ENCODE measurements around the gene DNM3. TPM values are rescaled to one million over a fixed set of nuclear protein-coding genes. Genes with fewer than 3 reads are reported as not detected.

DNM3 gene
- total RNA-seq, 4 donors from 2014 or later = 2.7 to 3.3 TPM; not detected in 2

- TF ChIP-seq POLR2A (IDR thresholded peaks at IDR 0.05) = no peak
- no peak for TF ChIP-seq EP300 (IDR thresholded peaks at IDR 0.05; ENCODE audit: low read depth)
- TF ChIP-seq POLR2AphosphoS5 (IDR thresholded peaks at IDR 0.05) = no peak
- no peak for TF ChIP-seq CTCF (IDR thresholded peaks at IDR 0.05)
Observed at GRCh38 chr1:171833091-171833825, 8.0 kb upstream of the DNM3 start.

GRCh38 chr1:171834821-171835220, 6.5 kb upstream of the DNM3 start:
- in situ Hi-C loops (cut with MboI; ENCODE audit: low pct_ligation_motif_present in 1 of 4, low pct_unique_long_range_greater_than_20kb in 1 of 4, low sequenced_read_pairs in 3 of 4) = no loop called here
- no peaks in the 10 kb centered on the region for H3K36me3 ChIP-seq
- H3K4me3 ChIP-seq = no peak overlapping the region
- TF ChIP-seq POLR2AphosphoS5 (IDR thresholded peaks at IDR 0.05) (no peak), POLR2A (IDR thresholded peaks at IDR 0.05) (no peak)
- no peak overlapping the region for H3K27ac ChIP-seq
- H3K27me3 ChIP-seq = no peaks in the 10 kb centered on the region
- H3K4me1 ChIP-seq = no peaks in the 10 kb centered on the region
- no peaks in the 10 kb centered on the region for H3K9me3 ChIP-seq
- intact Hi-C loops (cut with DNase I; ENCODE audit: low total_unique reads) = no loop called here
- 85 to 86% methylated on average over 2 of the region's 2 CpGs for WGBS, 2 donors (ENCODE audit: low coverage in 1 of 2)
- DNase-seq = no peak

More at GRCh38 chr1:171833091-171833825, 8.0 kb upstream of the DNM3 start:
- H3K27ac ChIP-seq = no peak overlapping the region
- no peaks in the 10 kb centered on the region for H3K36me3 ChIP-seq
- in situ Hi-C loops (cut with MboI; ENCODE audit: low pct_ligation_motif_present in 1 of 4, low pct_unique_long_range_greater_than_20kb in 1 of 4, low sequenced_read_pairs in 3 of 4) (no loop called here), intact Hi-C loops (cut with DNase I; ENCODE audit: low total_unique reads) (no loop called here)
- no peak for DNase-seq
- 66 to 78% methylated on average over 3 to 4 of the region's 4 CpGs for WGBS, 2 donors (ENCODE audit: low coverage in 1 of 2)
- no peaks in the 10 kb centered on the region for H3K27me3 ChIP-seq
- H3K9me3 ChIP-seq = no peaks in the 10 kb centered on the region
- H3K4me3 ChIP-seq = no peak overlapping the region
- no peaks in the 10 kb centered on the region for H3K4me1 ChIP-seq

GRCh38 chr1:171835891-171836290, 5.4 kb upstream of the DNM3 start:
- no peaks in the 10 kb centered on the region for H3K9me3 ChIP-seq
- in situ Hi-C loops (cut with MboI; ENCODE audit: low pct_ligation_motif_present in 1 of 4, low pct_unique_long_range_greater_than_20kb in 1 of 4, low sequenced_read_pairs in 3 of 4) (no loop called here), intact Hi-C loops (cut with DNase I; ENCODE audit: low total_unique reads) (no loop called here)
- TF ChIP-seq POLR2A (IDR thresholded peaks at IDR 0.05) = no peak
- no peak for TF ChIP-seq CTCF (IDR thresholded peaks at IDR 0.05)
- TF ChIP-seq EP300 (IDR thresholded peaks at IDR 0.05; ENCODE audit: low read depth) = no peak
- no peak for TF ChIP-seq POLR2AphosphoS5 (IDR thresholded peaks at IDR 0.05)
- no peak overlapping the region for H3K27ac ChIP-seq
- H3K4me1 ChIP-seq = no peaks in the 10 kb centered on the region
- H3K4me3 ChIP-seq = no peak overlapping the region
- DNase-seq = no peak
- H3K27me3 ChIP-seq = no peaks in the 10 kb centered on the region
- H3K36me3 ChIP-seq = no peaks in the 10 kb centered on the region

GRCh38 chr1:171841931-171842761, 848 bp downstream of the DNM3 start:
- intact Hi-C loops (cut with DNase I; ENCODE audit: low total_unique reads) = no loop called here
- Histone ChIP-seq H3K27me3 (peaks cover 12% of the 10 kb centered on the region), H3K4me3 (peak overlapping the region; percentile 47 to 95 (median 62)), H3K27ac (peak overlapping the region; percentile 51 to 72 (median 68)), H3K9me3 (no peaks in the 10 kb centered on the region), H3K36me3 (no peaks in the 10 kb centered on the region), H3K4me1 (peaks cover 0 to 12% (median 11%) of the 10 kb centered on the region in 4 donors)
- TF ChIP-seq POLR2AphosphoS5 (IDR thresholded peaks at IDR 0.05) = no peak
- TF ChIP-seq EP300 (IDR thresholded peaks at IDR 0.05; ENCODE audit: low read depth) = no peak
- no peak for TF ChIP-seq POLR2A (IDR thresholded peaks at IDR 0.05)
- TF ChIP-seq CTCF (IDR thresholded peaks at IDR 0.05) = no peak
- DNase-seq = no peak
- in situ Hi-C loops (cut with MboI; ENCODE audit: low pct_ligation_motif_present in 1 of 4, low pct_unique_long_range_greater_than_20kb in 1 of 4, low sequenced_read_pairs in 3 of 4) = no loop called here
- 5 to 9% methylated on average over 5 to 39 of the region's 40 CpGs for WGBS, 2 donors (ENCODE audit: low coverage in 1 of 2)
